Mesodermal cell (in vitro differentiated cells): Measurements from ENCODE around the gene DAGLA.
A peak's percentile ranks its signal among the peaks of the same experiment; 100 is the strongest.

Experiments used
- H3K27ac ChIP-seq: 2 replicates; pipeline ENCODE4 v1.7.0; 2013; ENCODE audit warnings: mild to moderate bottlenecking, low read depth, low read length, moderate library complexity; ENCODE audit not compliant: severe bottlenecking
- H3K36me3 ChIP-seq: 2 replicates; pipeline ENCODE4 v1.7.1; 2013; ENCODE audit warnings: mild to moderate bottlenecking, low read length, moderate library complexity; ENCODE audit not compliant: control insufficient read depth, insufficient read depth
- H3K4me1 ChIP-seq: one replicate; pipeline ENCODE4 v1.7.1; 2013; ENCODE audit warnings: mild to moderate bottlenecking, low read length; ENCODE audit not compliant: insufficient read depth, control insufficient read depth, poor library complexity, severe bottlenecking
- H3K4me3 ChIP-seq: 2 replicates; pipeline ENCODE4 v1.7.0; 2013; ENCODE audit warnings: low read length, control low read depth, mild to moderate bottlenecking; ENCODE audit not compliant: insufficient read depth, poor library complexity, severe bottlenecking; ENCODE audit errors: extremely low read depth
- H3K9me3 ChIP-seq: 2 replicates; pipeline ENCODE4 v1.7.1; 2013; ENCODE audit warnings: mild to moderate bottlenecking, low read length, moderate library complexity; ENCODE audit not compliant: control insufficient read depth
- WGBS, 2 experiments: methylation state at CpG; one replicate each; pipeline ENCODE4 v1.1.5; 2013; ENCODE audit warnings: missing lambda C conversion rate in 2 of 2; ENCODE audit not compliant: insufficient coverage in 2 of 2; 5-methylcytosine and 5-hydroxymethylcytosine counted together

The DAGLA gene

GRCh38 chr11:61747192-61747966 lies 67.2 kb downstream of the DAGLA start:
- Histone ChIP-seq H3K4me1 (peaks cover 26% of the 10 kb centered on the region), H3K36me3 (peaks cover 10% of the 10 kb centered on the region), H3K4me3 (no peak overlapping the region), H3K9me3 (no peaks in the 10 kb centered on the region), H3K27ac (no peak overlapping the region)
- WGBS, 2 experiments: 73 to 83% methylated on average over 10 to 16 of the region's 19 CpGs

- no peaks in the 10 kb centered on the region for H3K9me3 ChIP-seq
- 67 to 100% methylated on average over 1 to 2 of the region's 3 CpGs for WGBS, 2 experiments
- H3K4me3 ChIP-seq: no peak overlapping the region
- H3K36me3 ChIP-seq: peaks cover 9% of the 10 kb centered on the region
- no peak overlapping the region for H3K27ac ChIP-seq
- peaks cover 27% of the 10 kb centered on the region for H3K4me1 ChIP-seq
Observed at GRCh38 chr11:61747967-61748285, 67.7 kb downstream of the DAGLA start.

- WGBS, 2 experiments: 25 to 30% methylated on average over 13 to 14 of the region's 21 CpGs
- H3K4me3 ChIP-seq: no peak overlapping the region
- H3K9me3 ChIP-seq: no peaks in the 10 kb centered on the region
- H3K4me1 ChIP-seq: peaks cover 43% of the 10 kb centered on the region
- H3K27ac ChIP-seq: peak overlapping the region; percentile 23
- H3K36me3 ChIP-seq: peaks cover 2% of the 10 kb centered on the region
Observed at GRCh38 chr11:61749591-61750217, 69.5 kb downstream of the DAGLA start.

GRCh38 chr11:61750631-61751273 lies 70.6 kb downstream of the DAGLA start:
- H3K4me1 ChIP-seq: peaks cover 53% of the 10 kb centered on the region
- no peak overlapping the region for H3K4me3 ChIP-seq
- H3K27ac ChIP-seq: no peak overlapping the region
- 94 to 100% methylated on average over 3 to 5 of the region's 5 CpGs for WGBS, 2 experiments
- peaks cover 2% of the 10 kb centered on the region for H3K36me3 ChIP-seq
- H3K9me3 ChIP-seq: no peaks in the 10 kb centered on the region

- H3K4me3 ChIP-seq: no peak overlapping the region
- peaks cover 2% of the 10 kb centered on the region for H3K36me3 ChIP-seq
- peaks cover 59% of the 10 kb centered on the region for H3K4me1 ChIP-seq
- WGBS, 2 experiments: 91 to 92% methylated on average over 14 of the region's 14 CpGs
- H3K27ac ChIP-seq: no peak overlapping the region
- no peaks in the 10 kb centered on the region for H3K9me3 ChIP-seq
Observed at GRCh38 chr11:61751384-61751783, 71.2 kb downstream of the DAGLA start.

GRCh38 chr11:61752117-61752924 lies 72.1 kb downstream of the DAGLA start, which contains the start of gene MYRF:
Gene MYRF, plus strand, starts transcription at chr11:61752636. Its CDS starts 109 bp downstream, at chr11:61752745.
- WGBS, 2 experiments: 2 to 12% methylated on average over 56 to 57 of the region's 93 CpGs
- no peak within 1 kb of the TSS for H3K27ac ChIP-seq

GRCh38 chr11:61752925-61753521 lies 72.8 kb downstream of the DAGLA start:
- H3K4me3 ChIP-seq: peak overlapping the region; percentile 68
- H3K27ac ChIP-seq: no peak overlapping the region
- 31 to 40% methylated on average over 14 to 17 of the region's 17 CpGs for WGBS, 2 experiments
- H3K9me3 ChIP-seq: no peaks in the 10 kb centered on the region
- peaks cover 69% of the 10 kb centered on the region for H3K4me1 ChIP-seq
- H3K36me3 ChIP-seq: peaks cover 2% of the 10 kb centered on the region

More at GRCh38 chr11:61752117-61752924, 72.1 kb downstream of the DAGLA start, which contains the start of gene MYRF:
- Histone ChIP-seq H3K36me3 (peaks cover 2% of the 10 kb centered on the region), H3K4me3 (peak within 1 kb of the TSS; percentile 68), H3K9me3 (no peaks in the 10 kb centered on the region), H3K4me1 (peaks cover 69% of the 10 kb centered on the region)

- H3K4me1 ChIP-seq: peaks cover 68% of the 10 kb centered on the region
- H3K9me3 ChIP-seq: no peaks in the 10 kb centered on the region
- peak overlapping the region; percentile 79 for H3K27ac ChIP-seq
- peaks cover 7% of the 10 kb centered on the region for H3K36me3 ChIP-seq
- H3K4me3 ChIP-seq: peak overlapping the region; percentile 68
- 100% methylated on average over 2 of the region's 5 CpGs; no CpG with 5 or more reads in 1 of the 2 experiments for WGBS, 2 experiments
Observed at GRCh38 chr11:61753672-61754071, 73.5 kb downstream of the DAGLA start.

- Histone ChIP-seq H3K36me3 (peaks cover 12% of the 10 kb centered on the region), H3K27ac (peak overlapping the region; percentile 79), H3K4me1 (peaks cover 63% of the 10 kb centered on the region), H3K9me3 (no peaks in the 10 kb centered on the region), H3K4me3 (peak overlapping the region; percentile 68)
- WGBS, 2 experiments: 69 to 91% methylated on average over 22 to 27 of the region's 31 CpGs
Observed at GRCh38 chr11:61754534-61755482, 74.6 kb downstream of the DAGLA start.
